ENCODE data around the gene DAAM1. TPM values are rescaled to one million over a fixed set of nuclear protein-coding genes. Genes with fewer than 3 reads are reported as not detected.

DAAM1 gene
- total RNA-seq, 1 experiment from 2014 or later, result 17.6 TPM

DNA sequence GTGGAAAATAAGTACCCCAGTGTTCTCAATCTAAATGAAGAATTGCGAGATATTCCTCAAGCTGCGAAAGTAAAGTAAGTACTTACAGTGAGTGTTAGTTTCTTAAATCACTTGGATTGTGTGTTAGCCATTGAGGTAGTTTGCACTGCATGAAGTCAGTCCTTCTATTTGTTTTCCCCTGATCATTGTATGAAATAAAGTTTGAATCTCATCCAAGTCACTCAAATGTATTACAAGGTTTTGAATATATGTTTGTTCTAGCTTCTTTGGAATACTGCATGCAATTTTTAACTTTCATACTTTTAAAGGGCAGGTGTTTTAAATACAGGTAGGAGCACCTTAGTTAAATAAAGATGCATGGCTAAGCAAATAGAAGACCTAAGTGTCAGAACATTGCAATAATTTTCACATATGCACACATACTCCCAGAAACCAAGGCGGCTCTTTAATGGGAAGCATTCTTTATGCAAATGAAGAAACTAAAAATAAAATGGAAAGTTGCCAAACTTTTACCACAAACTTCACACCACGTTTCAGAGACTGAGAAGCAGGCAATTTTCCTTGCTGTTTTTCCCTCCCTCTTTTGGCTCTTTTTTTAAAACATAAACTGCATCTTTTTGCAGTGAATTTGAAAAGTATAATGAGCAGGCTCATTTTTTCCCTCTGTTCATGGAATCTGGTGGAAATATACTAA, 171.1 kb downstream of the DAAM1 start:
- H3K9me3 ChIP-seq (replicated peaks), result no peaks in the 10 kb centered on the region
- no peak overlapping the region for H3K4me3 ChIP-seq
- peaks cover 5% of the 10 kb centered on the region; the same call in 1 of the 2 replicates for H3K4me1 ChIP-seq
- no peaks in the 10 kb centered on the region for H3K27me3 ChIP-seq
- peaks cover 7% of the 10 kb centered on the region; the same call in 1 of the 2 replicates for H3K36me3 ChIP-seq
- no peak for DNase-seq
- no peak overlapping the region for H3K27ac ChIP-seq

GRCh38 chr14:59360233-59360632, 171.8 kb downstream of the DAAM1 start:
- Histone ChIP-seq H3K27me3 (no peaks in the 10 kb centered on the region), H3K9me3 (replicated peaks) (no peaks in the 10 kb centered on the region), H3K36me3 (peaks cover 7% of the 10 kb centered on the region; the same call in 1 of the 2 replicates), H3K4me3 (no peak overlapping the region), H3K4me1 (peaks cover 5% of the 10 kb centered on the region; the same call in 1 of the 2 replicates), H3K27ac (no peak overlapping the region)
- DNase-seq, result no peak

GRCh38 chr14:59360923-59361794, 172.7 kb downstream of the DAAM1 start:
- DNase-seq, result no peak
- Histone ChIP-seq H3K36me3 (peaks cover 7% of the 10 kb centered on the region; the same call in 1 of the 2 replicates), H3K9me3 (replicated peaks) (no peaks in the 10 kb centered on the region), H3K4me3 (no peak overlapping the region), H3K27me3 (no peaks in the 10 kb centered on the region), H3K4me1 (peaks cover 5% of the 10 kb centered on the region; the same call in 1 of the 2 replicates), H3K27ac (no peak overlapping the region)

DNA sequence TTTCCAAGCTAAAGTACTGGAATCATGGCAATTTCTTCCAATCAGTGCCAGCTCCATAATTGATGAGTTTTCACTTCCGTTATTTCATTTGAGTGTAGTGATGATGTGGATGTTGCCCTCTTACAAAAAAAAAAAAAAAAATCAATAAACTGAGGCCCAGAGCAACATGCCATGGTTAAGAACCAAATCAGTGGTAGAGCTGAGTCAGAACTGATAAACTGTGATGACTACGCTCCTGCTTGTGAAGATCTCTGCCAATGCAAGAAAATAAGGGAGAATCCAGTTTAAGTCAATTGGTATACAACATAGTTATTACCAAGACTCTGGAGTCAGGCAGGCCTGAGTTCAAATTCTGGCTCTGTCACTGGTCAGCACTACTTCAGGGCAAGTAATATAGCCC, 174.0 kb downstream of the DAAM1 start:
- Histone ChIP-seq H3K36me3 (no peaks in the 10 kb centered on the region), H3K4me1 (peaks cover 5% of the 10 kb centered on the region; the same call in 1 of the 2 replicates), H3K9me3 (replicated peaks) (no peaks in the 10 kb centered on the region), H3K4me3 (no peak overlapping the region), H3K27me3 (no peaks in the 10 kb centered on the region), H3K27ac (no peak overlapping the region)
- DNase-seq, result no peak

DNA sequence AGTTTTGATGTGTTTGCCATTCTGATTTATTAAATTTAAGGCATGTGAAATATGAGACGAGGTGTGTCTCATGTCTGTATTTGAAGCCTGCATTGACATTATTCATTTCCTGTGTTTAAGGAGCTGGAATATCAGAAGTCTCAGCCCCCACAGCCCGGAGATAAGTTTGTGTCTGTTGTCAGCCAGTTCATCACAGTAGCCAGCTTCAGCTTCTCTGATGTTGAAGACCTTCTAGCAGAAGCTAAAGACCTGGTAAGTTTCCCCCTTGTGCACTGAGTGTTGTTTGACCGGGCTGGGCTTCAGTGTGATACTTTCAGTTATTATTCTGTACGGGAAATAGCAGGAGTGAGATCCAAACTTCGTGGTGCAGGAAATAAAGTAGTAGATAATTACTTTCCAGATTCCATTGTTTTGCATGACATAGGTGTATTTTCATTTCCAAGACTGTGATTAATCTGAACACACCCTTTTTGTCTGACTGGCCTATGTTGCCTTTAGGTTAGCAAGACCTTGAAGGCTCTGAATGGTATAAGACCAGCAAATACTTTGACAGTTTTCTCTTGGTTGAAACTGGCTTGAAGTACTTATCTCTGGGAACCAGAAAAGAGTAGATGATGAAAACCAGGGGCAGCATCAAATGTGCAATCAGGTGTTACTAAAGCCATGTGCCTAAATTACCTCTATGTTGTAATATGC, 175.2 kb downstream of the DAAM1 start:
- no peak for DNase-seq

GRCh38 chr14:59370158-59370742, 181.8 kb downstream of the DAAM1 start:
- no peaks in the 10 kb centered on the region for H3K9me3 ChIP-seq (replicated peaks)
- H3K4me1 ChIP-seq, result no peaks in the 10 kb centered on the region; the same call in 1 of the 2 replicates
- DNase-seq, result no peak
- H3K36me3 ChIP-seq, result no peaks in the 10 kb centered on the region
- no peak overlapping the region for H3K4me3 ChIP-seq
- no peak overlapping the region for H3K27ac ChIP-seq
- H3K27me3 ChIP-seq, result no peaks in the 10 kb centered on the region

More for the DNA sequence above, 175.2 kb downstream of the DAAM1 start:
- peaks cover 5% of the 10 kb centered on the region; the same call in 1 of the 2 replicates for H3K4me1 ChIP-seq
- no peaks in the 10 kb centered on the region for H3K36me3 ChIP-seq
- H3K27me3 ChIP-seq, result no peaks in the 10 kb centered on the region
- no peaks in the 10 kb centered on the region for H3K9me3 ChIP-seq (replicated peaks)
- no peak overlapping the region for H3K27ac ChIP-seq
- H3K4me3 ChIP-seq, result no peak overlapping the region

DNA sequence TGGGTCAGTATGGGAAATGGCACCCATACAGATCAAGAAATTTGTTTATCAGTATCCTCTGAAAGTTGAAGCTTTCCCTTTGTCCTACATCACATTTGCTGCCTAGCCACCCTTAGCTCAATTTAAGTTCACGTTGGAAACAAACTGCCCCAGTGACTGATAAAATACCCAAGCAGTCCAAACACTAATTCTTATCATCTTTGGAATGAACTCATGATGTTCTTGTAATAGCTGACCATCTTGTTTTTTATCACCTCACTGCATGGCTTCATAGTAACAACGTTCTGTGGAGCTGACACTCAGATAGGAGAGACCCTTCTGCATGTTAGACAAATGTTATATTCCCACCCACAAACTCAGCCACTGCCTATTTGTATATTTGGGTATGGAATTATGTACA, 183.3 kb downstream of the DAAM1 start:
- no peak overlapping the region for H3K4me3 ChIP-seq
- peaks cover 5% of the 10 kb centered on the region; the same call in 1 of the 2 replicates for H3K4me1 ChIP-seq
- no peak for DNase-seq

GRCh38 chr14:59374048-59374447, 185.6 kb downstream of the DAAM1 start:
- H3K27ac ChIP-seq, result no peak overlapping the region
- no peaks in the 10 kb centered on the region for H3K36me3 ChIP-seq
- DNase-seq, result no peak
- peaks cover 17% of the 10 kb centered on the region for H3K4me1 ChIP-seq
- H3K27me3 ChIP-seq, result no peaks in the 10 kb centered on the region
- H3K9me3 ChIP-seq (replicated peaks), result no peaks in the 10 kb centered on the region; the same call in 1 of the 2 replicates
- no peak overlapping the region for H3K4me3 ChIP-seq

More for the DNA sequence above, 183.3 kb downstream of the DAAM1 start:
- Histone ChIP-seq H3K27me3 (no peaks in the 10 kb centered on the region), H3K9me3 (replicated peaks) (no peaks in the 10 kb centered on the region), H3K36me3 (no peaks in the 10 kb centered on the region), H3K27ac (no peak overlapping the region)

- DNase-seq, result no peak
- Histone ChIP-seq H3K27ac (peak overlapping the region; percentile 42), H3K4me3 (no peak overlapping the region), H3K36me3 (no peaks in the 10 kb centered on the region), H3K27me3 (no peaks in the 10 kb centered on the region), H3K4me1 (peaks cover 17% of the 10 kb centered on the region), H3K9me3 (replicated peaks) (no peaks in the 10 kb centered on the region; the same call in 1 of the 2 replicates)
These were observed 188.2 kb downstream of the DAAM1 start for GRCh38 chr14:59376686-59377085.

GRCh38 chr14:59377491-59377890, 189.0 kb downstream of the DAAM1 start:
- peak overlapping the region; percentile 42 for H3K27ac ChIP-seq
- H3K36me3 ChIP-seq, result no peaks in the 10 kb centered on the region
- H3K9me3 ChIP-seq (replicated peaks), result no peaks in the 10 kb centered on the region; the same call in 1 of the 2 replicates
- peaks cover 17% of the 10 kb centered on the region for H3K4me1 ChIP-seq
- H3K27me3 ChIP-seq, result no peaks in the 10 kb centered on the region
- H3K4me3 ChIP-seq, result no peak overlapping the region
- peak; percentile 54 to 72 for DNase-seq

DNA sequence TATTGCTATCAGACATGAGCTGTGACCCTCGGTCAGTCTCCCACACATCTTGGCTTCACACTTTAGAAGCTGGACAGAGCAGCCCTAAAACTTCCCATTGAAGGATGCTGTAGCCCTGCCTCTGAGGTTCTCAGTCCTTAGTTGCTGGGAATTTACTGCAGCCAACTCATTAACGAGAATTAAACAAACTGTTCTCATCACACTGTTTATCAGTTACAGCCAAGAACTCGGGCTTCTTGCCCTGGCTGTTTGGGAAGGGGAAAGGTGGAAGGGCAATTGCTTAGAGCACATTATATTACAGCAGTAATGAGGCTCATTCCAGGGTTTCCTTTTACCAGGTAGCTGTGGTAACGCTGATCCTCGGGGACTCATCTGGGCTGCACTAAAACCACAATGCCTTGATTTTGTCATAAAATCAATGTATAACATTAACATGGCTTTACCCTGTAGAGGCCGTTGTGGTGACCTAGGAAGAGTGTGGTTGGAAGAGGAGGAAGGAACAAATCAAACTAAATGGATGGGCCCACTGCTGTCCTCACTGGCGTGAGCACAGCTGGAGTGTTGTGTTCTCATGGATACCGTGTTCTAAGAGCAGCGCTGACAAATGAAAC, 189.6 kb downstream of the DAAM1 start:
- H3K4me1 ChIP-seq, result peaks cover 17% of the 10 kb centered on the region
- no peaks in the 10 kb centered on the region for H3K27me3 ChIP-seq
- no peak overlapping the region for H3K4me3 ChIP-seq
- no peaks in the 10 kb centered on the region; the same call in 1 of the 2 replicates for H3K9me3 ChIP-seq (replicated peaks)
- peak in 1 of 2 experiments; percentile 10 for DNase-seq
- peak overlapping the region; percentile 42 for H3K27ac ChIP-seq
- no peaks in the 10 kb centered on the region for H3K36me3 ChIP-seq

GRCh38 chr14:59389936-59390335, 201.5 kb downstream of the DAAM1 start:
- H3K27me3 ChIP-seq, result no peaks in the 10 kb centered on the region
- no peak overlapping the region for H3K4me3 ChIP-seq
- H3K27ac ChIP-seq, result no peak overlapping the region
- no peak for DNase-seq
- H3K9me3 ChIP-seq (replicated peaks), result no peaks in the 10 kb centered on the region
- H3K36me3 ChIP-seq, result no peaks in the 10 kb centered on the region
- no peaks in the 10 kb centered on the region for H3K4me1 ChIP-seq

GRCh38 chr14:59391388-59391787, 202.9 kb downstream of the DAAM1 start:
- DNase-seq, result no peak
- no peak overlapping the region for H3K27ac ChIP-seq
- H3K27me3 ChIP-seq, result no peaks in the 10 kb centered on the region
- no peaks in the 10 kb centered on the region for H3K36me3 ChIP-seq
- no peak overlapping the region for H3K4me3 ChIP-seq
- no peaks in the 10 kb centered on the region for H3K4me1 ChIP-seq
- H3K9me3 ChIP-seq (replicated peaks), result no peaks in the 10 kb centered on the region

DNA sequence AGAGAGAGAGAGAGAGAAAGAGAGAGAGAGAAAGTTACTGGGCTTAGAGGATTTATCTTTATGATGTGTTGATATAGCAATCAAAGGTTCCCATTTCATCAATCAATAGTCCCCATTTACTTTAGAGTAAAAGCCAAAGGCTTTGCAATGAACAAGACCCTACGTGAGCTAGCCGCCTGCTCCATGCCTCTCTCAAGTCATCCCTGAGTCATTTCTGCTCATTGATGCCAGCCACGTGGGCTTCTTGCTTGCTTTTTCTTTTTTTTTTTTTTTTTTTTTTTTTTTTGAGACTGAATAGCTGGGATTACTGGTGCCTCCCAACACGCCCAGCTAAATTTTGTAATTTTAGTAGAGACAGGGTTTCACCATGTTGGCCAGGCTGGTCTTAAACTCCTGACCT, 205.8 kb downstream of the DAAM1 start:
- no peaks in the 10 kb centered on the region for H3K4me1 ChIP-seq
- DNase-seq, result no peak
- H3K27me3 ChIP-seq, result no peaks in the 10 kb centered on the region
- H3K36me3 ChIP-seq, result no peaks in the 10 kb centered on the region
- no peak overlapping the region for H3K27ac ChIP-seq
- H3K4me3 ChIP-seq, result no peak overlapping the region
- no peaks in the 10 kb centered on the region for H3K9me3 ChIP-seq (replicated peaks)

All from SJCRH30 (cell line).